ENCODE data around the gene INAFM2. TPM values are rescaled to one million over a fixed set of nuclear protein-coding genes. Genes with fewer than 3 reads are reported as not detected.
A peak's percentile ranks its signal among the peaks of the same experiment; 100 is the strongest.

The INAFM2 gene
- total RNA-seq, 2 experiments from 2014 or later, result 6.8 to 7.0 TPM

DNA sequence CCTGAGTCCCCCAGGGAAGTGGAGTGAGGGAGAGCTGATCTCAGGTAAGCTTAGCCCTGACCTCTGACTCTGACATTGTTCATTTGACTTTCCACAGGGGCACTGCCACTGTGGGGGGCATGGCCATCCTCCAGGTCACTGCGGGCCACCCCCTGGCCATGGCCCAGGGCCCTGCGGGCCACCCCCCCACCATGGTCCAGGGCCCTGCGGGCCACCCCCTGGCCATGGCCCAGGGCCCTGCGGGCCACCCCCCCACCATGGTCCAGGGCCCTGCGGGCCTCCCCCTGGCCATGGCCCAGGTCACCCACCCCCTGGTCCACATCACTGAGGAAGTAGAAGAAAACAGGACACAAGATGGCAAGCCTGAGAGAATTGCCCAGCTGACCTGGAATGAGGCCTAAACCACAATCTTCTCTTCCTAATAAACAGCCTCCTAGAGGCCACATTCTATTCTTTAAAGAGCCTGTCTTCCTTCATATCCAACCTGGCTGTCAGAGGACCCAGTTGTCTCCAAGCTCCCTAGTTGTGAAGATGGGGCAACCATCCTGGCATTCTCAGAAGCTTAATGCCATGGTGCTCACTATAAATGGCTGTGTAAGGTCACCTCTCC lies 32.6 kb downstream of the INAFM2 start:
- Mint-ChIP-seq H3K4me3 (no peak overlapping the region), H3K9me3 (no peaks in the 10 kb centered on the region), H3K27ac (no peak overlapping the region), H3K36me3 (ENCODE audit: low read depth) (no peaks in the 10 kb centered on the region), H3K27me3 (no peaks in the 10 kb centered on the region), H3K4me1 (ENCODE audit: low read depth) (peaks cover 14% of the 10 kb centered on the region)
- no peaks in the 10 kb centered on the region for H3K36me3 ChIP-seq (ENCODE audit: insufficient read depth, low read length)
- POLR2A ChIA-PET, result no interaction called here
- DNase-seq, result no peak
- no peak overlapping the region for H3K4me3 ChIP-seq (ENCODE audit: low read length)
- H3K27me3 ChIP-seq (ENCODE audit: control insufficient read depth in 1 of 2, insufficient read depth in 2 of 2, low read length in 2 of 2), result no peaks in the 10 kb centered on the region
- peaks cover 17% of the 10 kb centered on the region for H3K4me1 ChIP-seq (ENCODE audit: insufficient read depth, low read length)
- CTCF ChIA-PET, result interaction anchor here (2.6 to 3.1 kb wide), 2 partner anchors 11 to 18 kb away, joined by 6 to 9 read pairs; no protein-coding TSS in a partner anchor
- no peaks in the 10 kb centered on the region for H3K9me3 ChIP-seq (ENCODE audit: control insufficient read depth in 1 of 2, insufficient read depth in 1 of 2, low read length in 2 of 2)
- intact Hi-C loops (cut with DNase I, micrococcal nuclease), result no loop called here
- no peak for ATAC-seq (ENCODE audit: poor library complexity)
- no peak overlapping the region for H3K27ac ChIP-seq (ENCODE audit: low read depth in 1 of 2, low read length in 2 of 2)
- TF ChIP-seq, protein P1, sequence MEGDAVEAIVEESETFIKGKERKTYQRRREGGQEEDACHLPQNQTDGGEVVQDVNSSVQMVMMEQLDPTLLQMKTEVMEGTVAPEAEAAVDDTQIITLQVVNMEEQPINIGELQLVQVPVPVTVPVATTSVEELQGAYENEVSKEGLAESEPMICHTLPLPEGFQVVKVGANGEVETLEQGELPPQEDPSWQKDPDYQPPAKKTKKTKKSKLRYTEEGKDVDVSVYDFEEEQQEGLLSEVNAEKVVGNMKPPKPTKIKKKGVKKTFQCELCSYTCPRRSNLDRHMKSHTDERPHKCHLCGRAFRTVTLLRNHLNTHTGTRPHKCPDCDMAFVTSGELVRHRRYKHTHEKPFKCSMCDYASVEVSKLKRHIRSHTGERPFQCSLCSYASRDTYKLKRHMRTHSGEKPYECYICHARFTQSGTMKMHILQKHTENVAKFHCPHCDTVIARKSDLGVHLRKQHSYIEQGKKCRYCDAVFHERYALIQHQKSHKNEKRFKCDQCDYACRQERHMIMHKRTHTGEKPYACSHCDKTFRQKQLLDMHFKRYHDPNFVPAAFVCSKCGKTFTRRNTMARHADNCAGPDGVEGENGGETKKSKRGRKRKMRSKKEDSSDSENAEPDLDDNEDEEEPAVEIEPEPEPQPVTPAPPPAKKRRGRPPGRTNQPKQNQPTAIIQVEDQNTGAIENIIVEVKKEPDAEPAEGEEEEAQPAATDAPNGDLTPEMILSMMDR (IDR thresholded peaks at IDR 0.05), result no peak

DNA sequence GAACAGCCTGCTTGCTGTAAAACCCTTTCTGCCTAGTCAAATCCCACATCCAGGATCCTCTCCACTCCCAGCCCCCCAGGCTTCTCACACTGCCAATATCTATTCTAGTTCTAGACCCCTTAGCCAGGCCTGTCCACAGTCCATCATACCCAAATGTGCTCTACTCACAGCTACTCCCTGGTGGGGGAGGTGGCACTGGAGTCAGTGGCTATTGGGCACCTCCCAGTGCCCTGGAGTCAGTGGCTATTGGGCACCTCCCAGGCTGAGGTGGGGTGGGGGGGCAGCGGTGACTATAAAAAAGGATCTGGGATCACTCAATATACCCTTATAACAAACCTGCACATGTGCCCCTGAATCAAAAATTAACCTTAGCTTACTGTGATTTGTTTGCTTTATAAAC lies 33.8 kb downstream of the INAFM2 start:
- Histone ChIP-seq H3K36me3 (ENCODE audit: insufficient read depth, low read length) (no peaks in the 10 kb centered on the region), H3K4me3 (ENCODE audit: low read length) (peak overlapping the region; percentile 67), H3K27ac (ENCODE audit: low read depth in 1 of 2, low read length in 2 of 2) (no peak overlapping the region), H3K4me1 (ENCODE audit: insufficient read depth, low read length) (peaks cover 17% of the 10 kb centered on the region), H3K27me3 (ENCODE audit: control insufficient read depth in 1 of 2, insufficient read depth in 2 of 2, low read length in 2 of 2) (no peaks in the 10 kb centered on the region), H3K9me3 (ENCODE audit: control insufficient read depth in 1 of 2, insufficient read depth in 1 of 2, low read length in 2 of 2) (no peaks in the 10 kb centered on the region)
- peaks cover 14% of the 10 kb centered on the region for H3K4me1 Mint-ChIP-seq (ENCODE audit: low read depth)
- TF ChIP-seq, protein P1 (IDR thresholded peaks at IDR 0.05), result no peak
- no peak overlapping the region for H3K27ac Mint-ChIP-seq
- no peaks in the 10 kb centered on the region for H3K36me3 Mint-ChIP-seq (ENCODE audit: low read depth)
- no peaks in the 10 kb centered on the region for H3K27me3 Mint-ChIP-seq
- no peak for DNase-seq
- intact Hi-C loops (cut with DNase I, micrococcal nuclease), result no loop called here
- H3K9me3 Mint-ChIP-seq, result no peaks in the 10 kb centered on the region
- ChIA-PET POLR2A (interaction anchor here (0.9 to 1.8 kb wide), 5 partner anchors 26 to 83 kb away, joined by 3 to 9 read pairs (median 3); partner anchors contain the start of genes BAHD1, INAFM2, KNSTRN and PLCB2), CTCF (interaction anchor here (0.8 to 3.1 kb wide), 4 partner anchors 10 to 37 kb away, joined by 3 to 9 read pairs (median 4); no protein-coding TSS in a partner anchor)
- no peak for ATAC-seq (ENCODE audit: poor library complexity)
- peak overlapping the region; percentile 56 for H3K4me3 Mint-ChIP-seq

DNA sequence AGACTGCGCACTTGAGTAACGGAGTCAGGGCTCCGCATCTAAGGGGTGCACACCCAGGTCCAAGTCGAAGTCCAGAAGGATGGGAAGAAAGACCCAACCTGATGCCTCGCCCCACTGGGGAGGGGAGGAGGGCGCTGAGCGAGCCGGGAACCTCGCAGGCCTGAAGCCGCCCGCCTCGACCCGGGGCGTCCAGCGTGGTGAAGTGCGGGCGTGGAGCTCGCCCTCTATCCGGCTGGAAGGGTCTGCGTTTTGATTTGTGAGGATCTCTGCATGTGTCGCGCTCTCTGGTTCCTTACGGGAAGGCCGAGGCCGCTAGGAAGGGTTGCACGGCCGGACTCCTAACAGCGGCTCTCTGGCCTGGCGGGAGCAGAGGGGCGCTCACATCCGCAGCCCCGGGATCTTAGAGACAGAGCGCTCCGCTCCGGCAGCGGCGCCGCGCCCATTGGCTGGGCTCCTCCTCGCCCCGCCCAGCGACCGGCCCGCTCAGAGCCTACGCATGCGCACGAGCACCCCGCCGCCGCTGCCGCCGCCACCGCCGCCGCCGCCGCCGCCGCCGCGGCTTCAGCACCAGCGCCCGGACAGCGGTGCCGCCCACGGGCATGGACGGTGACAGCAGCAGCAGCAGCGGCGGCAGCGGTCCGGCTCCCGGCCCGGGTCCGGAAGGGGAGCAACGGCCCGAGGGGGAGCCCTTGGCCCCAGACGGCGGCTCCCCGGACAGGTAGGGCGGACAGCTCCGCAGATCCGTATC lies 34.4 kb downstream of the INAFM2 start, which contains the start of gene DISP2:
Gene DISP2, plus strand, starts transcription at position 497 of the 748 bp plus-strand sequence. Its CDS starts 103 bp downstream, at position 600.
- CTCF ChIA-PET, result interaction anchor here (0.8 to 3.1 kb wide), 4 partner anchors 10 to 37 kb away, joined by 3 to 9 read pairs (median 4); no protein-coding TSS in a partner anchor
- peak within 1 kb of the TSS; percentile 67 for H3K4me3 ChIP-seq (ENCODE audit: low read length)
- intact Hi-C loops (cut with DNase I, micrococcal nuclease), result loop anchor here in 1 of 2 experiments (1.0 kb wide), 2 partner anchors 10 to 24 kb away; partner anchors contain the start of gene KNSTRN
- no peak within 1 kb of the TSS for H3K27ac ChIP-seq (ENCODE audit: low read depth in 1 of 2, low read length in 2 of 2)
- Mint-ChIP-seq H3K27me3 (no peaks in the 10 kb centered on the region), H3K9me3 (no peaks in the 10 kb centered on the region), H3K4me3 (peak within 1 kb of the TSS; percentile 80), H3K27ac (no peak within 1 kb of the TSS), H3K4me1 (ENCODE audit: low read depth) (peaks cover 14% of the 10 kb centered on the region), H3K36me3 (ENCODE audit: low read depth) (peaks cover 4% of the 10 kb centered on the region)
- POLR2A ChIA-PET, result interaction anchor here (0.9 to 1.8 kb wide), 5 partner anchors 25 to 83 kb away, joined by 3 to 9 read pairs (median 3); partner anchors contain the start of genes BAHD1, INAFM2, KNSTRN and PLCB2
- no peaks in the 10 kb centered on the region for H3K36me3 ChIP-seq (ENCODE audit: insufficient read depth, low read length)
- H3K4me1 ChIP-seq (ENCODE audit: insufficient read depth, low read length), result peaks cover 17% of the 10 kb centered on the region
- TF ChIP-seq, protein P1 (IDR thresholded peaks at IDR 0.05), result no peak
- DNase-seq, result peak; percentile 77 to 96 (median 89)
- H3K9me3 ChIP-seq (ENCODE audit: control insufficient read depth in 1 of 2, insufficient read depth in 1 of 2, low read length in 2 of 2), result no peaks in the 10 kb centered on the region
- no peaks in the 10 kb centered on the region for H3K27me3 ChIP-seq (ENCODE audit: control insufficient read depth in 1 of 2, insufficient read depth in 2 of 2, low read length in 2 of 2)
- ATAC-seq (ENCODE audit: poor library complexity), result peak; percentile 91
